A549 (cell line): ENCODE data around the gene RBM24. TPM values are rescaled to one million over a fixed set of nuclear protein-coding genes. Genes with fewer than 3 reads are reported as not detected.

Experiments
- ATAC-seq, 2 experiments: fragments of 200-7000 bp in 1 of 2; fragments of >200 bp in 1 of 2; cut with Nextera tagmentation in 1 of 2; cut with Tn5 transposase in 1 of 2; 3 replicates each; pipeline versions ENCODE4 v1.8.0 to v1.9.1; 2018 to 2020; ENCODE audit warnings: mild to moderate bottlenecking in 1 of 2, moderate library complexity in 1 of 2
- CTCF ChIA-PET: fragments of 300-600 bp; sonication (Branson Sonifier 250); formaldehyde crosslinking; extraction: SDS; loops from one replicate; lab custom pipeline; 2021; ENCODE audit warnings: antibody characterized with exemption, inconsistent platforms; lab: Yijun Ruan, JAX
- POLR2A ChIA-PET: fragments of 350-600 bp; formaldehyde crosslinking; extraction: SDS; loops from one replicate; lab custom pipeline; 2021; ENCODE audit warnings: antibody characterized with exemption, inconsistent platforms; lab: Yijun Ruan, JAX
- DNase-seq, 2 experiments: peaks; one replicate each; pipeline versions ENCODE4 v3.0.0 to v3.0.0-alpha.2; 2011 to 2016; ENCODE audit warnings: low read depth in 1 of 2, low spot score in 1 of 2
- FAIRE-seq: peaks from 2 replicates; lab custom pipeline; 2011; peaks lifted over from hg19 to GRCh38; lab: Jason Lieb, UNC
- H3K27ac ChIP-seq, 2 experiments: fragments of >200 bp; sonication (Bioruptor Twin); formaldehyde crosslinking; 3 replicates each; pipeline ENCODE4 v1.5.1; 2016 to 2017
- H3K4me1 ChIP-seq: fragments of >200 bp; sonication (Bioruptor Twin); formaldehyde crosslinking; 3 replicates; pipeline ENCODE4 v1.6.1; 2016
- H3K4me2 ChIP-seq: fragments of >200 bp; sonication (Bioruptor Twin); formaldehyde crosslinking; 3 replicates; pipeline ENCODE4 v1.6.1; 2016
- H3K4me3 ChIP-seq: fragments of >200 bp; sonication (Bioruptor Twin); formaldehyde crosslinking; 3 replicates; pipeline ENCODE4 v1.5.1; 2016
- H3K9me3 ChIP-seq: fragments of >200 bp; sonication (Bioruptor Twin); formaldehyde crosslinking; 3 replicates; pipeline ENCODE4 v1.6.1; 2016
- BHLHE40 ChIP-seq: IDR thresholded peaks from 2 replicates; pipeline ENCODE4 v1.6.1; 2012; ENCODE audit warnings: low read depth, low read length, inconsistent platforms
- CHD2 ChIP-seq: fragments of 150-350 bp; IDR thresholded peaks from 2 replicates; pipeline ENCODE4 v1.6.1; 2014; ENCODE audit warnings: low read length; ENCODE audit not compliant: partially characterized antibody
- CTCF ChIP-seq: fragments of >200 bp; sonication (Bioruptor Twin); formaldehyde crosslinking; IDR thresholded peaks from 3 replicates; pipeline ENCODE4 v1.5.1; 2016
- EHF ChIP-seq: fragments of 250-450 bp; sonication (Bioruptor Pico); IDR thresholded peaks from 2 replicates; pipeline ENCODE4 v1.5.0; 2020; ENCODE audit warnings: mild to moderate bottlenecking
- EP300 ChIP-seq, 2 experiments: fragments of >200 bp; sonication (Bioruptor Twin); formaldehyde crosslinking; IDR thresholded peaks; 2 replicates in 1 of 2; 3 replicates in 1 of 2; pipeline ENCODE4 v1.6.1; 2016 to 2017
- ESRRA ChIP-seq: fragments of 150-350 bp; IDR thresholded peaks from 2 replicates; pipeline ENCODE4 v1.6.1; 2014; ENCODE audit warnings: mild to moderate bottlenecking, low read length, borderline replicate concordance
- FOSB ChIP-seq: fragments of 250-450 bp; sonication (Bioruptor Pico); IDR thresholded peaks from 2 replicates; pipeline ENCODE4 v1.5.0; 2020; ENCODE audit warnings: mild to moderate bottlenecking, moderate library complexity
- HDAC2 ChIP-seq: fragments of 200-600 bp; sonication (generic); IDR thresholded peaks from 2 replicates; pipeline ENCODE4 v1.6.1; 2016
- HEYL ChIP-seq: fragments of 250-450 bp; sonication (Bioruptor Pico); IDR thresholded peaks from 2 replicates; pipeline ENCODE4 v1.8.0; 2021; ENCODE audit warnings: mild to moderate bottlenecking, moderate library complexity
- HOXB5 ChIP-seq: fragments of 250-450 bp; sonication (Bioruptor Pico); IDR thresholded peaks from 2 replicates; pipeline ENCODE4 v1.5.0; 2020; ENCODE audit warnings: mild to moderate bottlenecking, moderate library complexity
- KDM5A ChIP-seq: fragments of 200-600 bp; sonication (generic); IDR thresholded peaks from 2 replicates; pipeline ENCODE4 v1.6.1; 2016; ENCODE audit warnings: antibody characterized with exemption, mild to moderate bottlenecking
- NFE2L2 ChIP-seq: fragments of 150-350 bp; conservative IDR thresholded peaks from 2 replicates; pipeline ENCODE4 v1.6.1; 2014; ENCODE audit warnings: low read length
- NPAS2 ChIP-seq: fragments of 250-450 bp; sonication (Bioruptor Pico); IDR thresholded peaks from 2 replicates; pipeline ENCODE4 v1.8.0; 2022; ENCODE audit warnings: mild to moderate bottlenecking, moderate library complexity, borderline replicate concordance
- NR3C1 ChIP-seq: fragments of >200 bp; sonication (Bioruptor Twin); formaldehyde crosslinking; IDR thresholded peaks from 3 replicates; pipeline ENCODE4 v1.6.1; 2017
- PBX3 ChIP-seq: IDR thresholded peaks from 2 replicates; pipeline ENCODE4 v1.6.1; 2012
- RAD21 ChIP-seq, 2 experiments: fragments of >200 bp in 1 of 2; sonication (Bioruptor Twin) in 1 of 2; formaldehyde crosslinking in 1 of 2; IDR thresholded peaks in 1 of 2; conservative IDR thresholded peaks in 1 of 2; 2 replicates in 1 of 2; 3 replicates in 1 of 2; pipeline ENCODE4 v1.6.1; 2012 to 2018; ENCODE audit warnings: inconsistent platforms in 1 of 2
- REST ChIP-seq: fragments of 200-600 bp; sonication (generic); IDR thresholded peaks from 2 replicates; pipeline ENCODE4 v1.6.1; 2016; ENCODE audit warnings: antibody characterized with exemption, mild to moderate bottlenecking, moderate library complexity
- RFX5 ChIP-seq: fragments of 450-650 bp; IDR thresholded peaks from 2 replicates; pipeline ENCODE4 v1.7.1; 2014; ENCODE audit warnings: antibody characterized with exemption, mild to moderate bottlenecking, moderate library complexity
- TFCP2L1 ChIP-seq: fragments of 250-450 bp; sonication (Bioruptor Pico); IDR thresholded peaks from 2 replicates; pipeline ENCODE4 v1.5.0; 2021; ENCODE audit warnings: mild to moderate bottlenecking
- ZNF302 ChIP-seq: fragments of 250-450 bp; sonication (Bioruptor Pico); IDR thresholded peaks from 2 replicates; pipeline ENCODE4 v1.9.0; 2021; ENCODE audit warnings: inconsistent platforms, mild to moderate bottlenecking, moderate library complexity
- WGBS: methylation state at CpG from one replicate; pipeline ENCODE4 v1.1.6; 2017; ENCODE audit errors: missing lambda C conversion rate; 5-methylcytosine and 5-hydroxymethylcytosine counted together
- polyA plus RNA-seq, 4 experiments: library from polyadenylated mRNA; depleted of rRNA in 3 of 4; stranded (reverse); fragments of >200 nt; fragmentation: RNase III in 1 of 4; extraction: RNeasy Plus Mini Kit Qiagen cat#74134 plus additional on column Dnase treatment in 1 of 4; gene quantifications; 2 replicates in 3 of 4; 3 replicates in 1 of 4; pipeline ENCODE4 v1.2.3, GENCODE V29; 2011 to 2017
- TF ChIP-seq, protein P1 (sequence below): fragments of >200 bp; sonication (Bioruptor Twin); formaldehyde crosslinking; IDR thresholded peaks from 3 replicates; pipeline ENCODE4 v1.6.1; 2016
- TF ChIP-seq, protein P2 (sequence below): IDR thresholded peaks from 2 replicates; pipeline ENCODE4 v1.6.1; 2012

RBM24 gene
- polyA plus RNA-seq, 2 of the 4 experiments (the other 2 are of a cell fraction): 13.7 to 27.5 TPM

GRCh38 chr6:17267566-17267965, 13.6 kb upstream of the RBM24 start:
- ATAC-seq (no peak), FAIRE-seq (no peak)
- CTCF ChIA-PET: no interaction called here

DNA sequence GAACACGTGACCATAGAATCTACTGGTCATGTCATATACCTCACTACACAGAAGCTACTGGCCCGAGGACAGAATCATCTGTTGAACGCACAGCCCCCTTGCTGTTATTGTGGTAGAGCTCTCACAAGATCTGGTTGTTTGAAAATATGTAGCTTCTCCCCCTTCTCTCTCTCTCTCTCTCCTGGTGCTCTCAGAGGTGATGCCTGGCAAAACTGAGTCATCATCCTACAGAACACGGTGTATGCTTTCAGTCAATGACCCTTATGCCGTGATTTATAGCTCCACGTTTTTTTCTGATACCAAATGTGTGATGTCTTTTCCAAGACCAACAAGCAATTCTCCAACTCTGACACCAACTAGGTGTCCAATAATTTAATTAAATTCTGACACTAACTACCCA, 13.0 kb upstream of the RBM24 start:
- H3K9me3 ChIP-seq: no peaks in the 10 kb centered on the region
- FAIRE-seq: no peak
- TF ChIP-seq BHLHE40 (no peak), EP300 (IDR thresholded peaks at IDR 0.05) (no peak), ESRRA (no peak), KDM5A (no peak), NFE2L2 (no peak), NPAS2 (no peak), RFX5 (no peak), HOXB5 (CRISPR knock-in tag) (no peak), EHF (CRISPR knock-in tag) (no peak), PBX3 (no peak), CTCF (no peak), ZNF302 (CRISPR knock-in tag) (no peak), REST (no peak), HEYL (CRISPR knock-in tag) (no peak), TFCP2L1 (CRISPR knock-in tag) (no peak), NR3C1 (no peak)
- TF ChIP-seq, protein P1, sequence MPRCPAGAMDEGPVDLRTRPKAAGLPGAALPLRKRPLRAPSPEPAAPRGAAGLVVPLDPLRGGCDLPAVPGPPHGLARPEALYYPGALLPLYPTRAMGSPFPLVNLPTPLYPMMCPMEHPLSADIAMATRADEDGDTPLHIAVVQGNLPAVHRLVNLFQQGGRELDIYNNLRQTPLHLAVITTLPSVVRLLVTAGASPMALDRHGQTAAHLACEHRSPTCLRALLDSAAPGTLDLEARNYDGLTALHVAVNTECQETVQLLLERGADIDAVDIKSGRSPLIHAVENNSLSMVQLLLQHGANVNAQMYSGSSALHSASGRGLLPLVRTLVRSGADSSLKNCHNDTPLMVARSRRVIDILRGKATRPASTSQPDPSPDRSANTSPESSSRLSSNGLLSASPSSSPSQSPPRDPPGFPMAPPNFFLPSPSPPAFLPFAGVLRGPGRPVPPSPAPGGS: no peak
- TF ChIP-seq, protein P2, sequence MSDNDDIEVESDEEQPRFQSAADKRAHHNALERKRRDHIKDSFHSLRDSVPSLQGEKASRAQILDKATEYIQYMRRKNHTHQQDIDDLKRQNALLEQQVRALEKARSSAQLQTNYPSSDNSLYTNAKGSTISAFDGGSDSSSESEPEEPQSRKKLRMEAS: no peak
- 76% methylated on average over 6 of the region's 6 CpGs for WGBS
- no peak overlapping the region for H3K4me2 ChIP-seq
- POLR2A ChIA-PET: no interaction called here
- H3K4me3 ChIP-seq: no peak overlapping the region
- H3K27ac ChIP-seq: no peak overlapping the region
- CTCF ChIA-PET: no interaction called here
- no peak for DNase-seq
- H3K4me1 ChIP-seq: no peaks in the 10 kb centered on the region
- no peak for ATAC-seq

More at GRCh38 chr6:17267566-17267965, 13.6 kb upstream of the RBM24 start:
- TF ChIP-seq CHD2 (no peak), ZNF302 (CRISPR knock-in tag) (no peak), NPAS2 (no peak), ESRRA (no peak), FOSB (CRISPR knock-in tag) (no peak), HDAC2 (no peak), RAD21 (conservative IDR thresholded peaks at IDR 0.05 in 1 of 2, IDR thresholded peaks at IDR 0.05 in 1 of 2) (no peak)
- Histone ChIP-seq H3K9me3 (no peaks in the 10 kb centered on the region), H3K27ac (no peak overlapping the region), H3K4me3 (no peak overlapping the region), H3K4me2 (no peak overlapping the region), H3K4me1 (no peaks in the 10 kb centered on the region)
- WGBS: 43% methylated on average over 2 of the region's 3 CpGs
- DNase-seq: no peak
- POLR2A ChIA-PET: no interaction called here
